Ovary (tissue), 9 donors: Measurements from ENCODE around the gene RPL38. TPM values are rescaled to one million over a fixed set of nuclear protein-coding genes. Genes with fewer than 3 reads are reported as not detected.

Experiments used
- DNase-seq, 5 donors: peaks; one replicate each; pipeline ENCODE4 v3.0.0-alpha.2; 2019 to 2020
- H3K27ac ChIP-seq, 2 donors: fragments of 200-600 bp; one replicate each; pipeline versions ENCODE4 v1.5.1 to v1.8.0; 2019 to 2022
- H3K27me3 ChIP-seq: fragments of 200-600 bp; one replicate; pipeline ENCODE4 v1.8.0; 2022
- H3K36me3 ChIP-seq: fragments of 200-600 bp; sonication (generic); one replicate; pipeline ENCODE4 v1.5.1; 2019
- H3K4me1 ChIP-seq: one replicate; pipeline ENCODE4 v1.8.1; 2013; ENCODE audit warnings: mild to moderate bottlenecking, moderate library complexity; ENCODE audit not compliant: insufficient read depth
- H3K4me3 ChIP-seq: fragments of 200-600 bp; sonication (generic); one replicate; pipeline ENCODE4 v1.5.1; 2017
- H3K9me3 ChIP-seq, 2 donors: fragments of 200-600 bp in 1 of 2; sonication (generic) in 1 of 2; one replicate each; pipeline versions ENCODE4 v1.5.1 to v1.8.1; 2013 to 2019; ENCODE audit warnings: mild to moderate bottlenecking in 1 of 2, moderate library complexity in 1 of 2
- EP300 ChIP-seq: sonication (generic); formaldehyde crosslinking; IDR thresholded peaks from one replicate; pipeline ENCODE4 v1.6.1; 2017; ENCODE audit warnings: antibody characterized with exemption
- POLR2A ChIP-seq: fragments of 450-650 bp; IDR thresholded peaks from one replicate; pipeline ENCODE4 v1.6.1; 2017; ENCODE audit warnings: antibody characterized with exemption, mild to moderate bottlenecking, moderate library complexity
- WGBS, 3 donors: extraction: QIAGEN DNeasy Blood & Tissue Kit in 1 of 3; methylation state at CpG; one replicate each; pipeline versions ENCODE4 v1.1.5 to v1.1.7; 2013 to 2017; 5-methylcytosine and 5-hydroxymethylcytosine counted together
- intact Hi-C, 4 donors: fragments of 100-400 bp; cut with DNase I; formaldehyde crosslinking; loops; one replicate each; pipeline versions ENCODE4 v1.11.0 to v1.15.1; 2022 to 2023
- polyA plus RNA-seq, 2 donors: library from polyadenylated mRNA; stranded (reverse); fragments of 200-250 nt in 1 of 2; fragments of 350-450 nt in 1 of 2; fragmentation: Illumina TruSeq in 1 of 2; extraction: RNeasy Lipid Tissue Mini Kit (QIAGEN cat#74804) in 1 of 2; gene quantifications; one replicate each; pipeline ENCODE4 v1.2.3, GENCODE V29; 2013 to 2014
- total RNA-seq, 7 donors: library from RNA; depleted of rRNA in 2 of 7; stranded (reverse); fragments of >200 nt in 2 of 7; fragmentation: NEBNext Ultra II Directional in 3 of 7; extraction: Animal tissue kit (Norgen Biotek cat#: 25700) in 3 of 7; gene quantifications; one replicate each; pipeline versions ENCODE4 v1.1.0 to v1.2.4, GENCODE V29; 2016 to 2023
- TF ChIP-seq, protein P1 (sequence below), 3 donors: fragments of 450-650 bp in 2 of 3; fragments of 200-600 bp in 1 of 3; IDR thresholded peaks; one replicate each; pipeline versions ENCODE4 v1.5.1 to v1.8.0; 2016 to 2022; ENCODE audit warnings: antibody characterized with exemption in 3 of 3, mild to moderate bottlenecking in 1 of 3
- donor health status: DM: no; HTN: no; CAD: no; lungs with moderate emphysema.
- donor health status: DM: no; HTN: no; CAD: no.
- donor health status: Bipolar disorder and iron deficiency.
- donor health status: DM: yes; HTN: yes; CAD: no.
- donor health status: DM: no; HTN: no; CAD: no.
- donor health status: DM: yes; HTN: yes; CAD: no.

The RPL38 gene
- total and polyA plus RNA-seq, 9 donors = 861 to 2,696 (median 1,849) TPM

- H3K4me3 ChIP-seq = no peak overlapping the region
- DNase-seq = no peak
- TF ChIP-seq POLR2A = no peak
- TF ChIP-seq, protein P1, sequence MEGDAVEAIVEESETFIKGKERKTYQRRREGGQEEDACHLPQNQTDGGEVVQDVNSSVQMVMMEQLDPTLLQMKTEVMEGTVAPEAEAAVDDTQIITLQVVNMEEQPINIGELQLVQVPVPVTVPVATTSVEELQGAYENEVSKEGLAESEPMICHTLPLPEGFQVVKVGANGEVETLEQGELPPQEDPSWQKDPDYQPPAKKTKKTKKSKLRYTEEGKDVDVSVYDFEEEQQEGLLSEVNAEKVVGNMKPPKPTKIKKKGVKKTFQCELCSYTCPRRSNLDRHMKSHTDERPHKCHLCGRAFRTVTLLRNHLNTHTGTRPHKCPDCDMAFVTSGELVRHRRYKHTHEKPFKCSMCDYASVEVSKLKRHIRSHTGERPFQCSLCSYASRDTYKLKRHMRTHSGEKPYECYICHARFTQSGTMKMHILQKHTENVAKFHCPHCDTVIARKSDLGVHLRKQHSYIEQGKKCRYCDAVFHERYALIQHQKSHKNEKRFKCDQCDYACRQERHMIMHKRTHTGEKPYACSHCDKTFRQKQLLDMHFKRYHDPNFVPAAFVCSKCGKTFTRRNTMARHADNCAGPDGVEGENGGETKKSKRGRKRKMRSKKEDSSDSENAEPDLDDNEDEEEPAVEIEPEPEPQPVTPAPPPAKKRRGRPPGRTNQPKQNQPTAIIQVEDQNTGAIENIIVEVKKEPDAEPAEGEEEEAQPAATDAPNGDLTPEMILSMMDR (IDR thresholded peaks at IDR 0.05) = no peak
- no peak for TF ChIP-seq EP300
- no peaks in the 10 kb centered on the region for H3K9me3 ChIP-seq
- H3K4me1 ChIP-seq = peaks cover 11% of the 10 kb centered on the region
- H3K27ac ChIP-seq = no peak overlapping the region
- H3K27me3 ChIP-seq = no peaks in the 10 kb centered on the region
- WGBS, 3 donors = 32 to 46% (median 44%) methylated on average over 14 of the region's 14 CpGs
- intact Hi-C loops = loop anchor here (5.0 to 10.0 kb wide), 6 partner anchors 66 to 533 kb away; partner anchors contain the start of genes BTBD17 (in 2 of the 4) and NHERF1 (in 1 of the 4)
- no peaks in the 10 kb centered on the region for H3K36me3 ChIP-seq
These were observed 7.8 kb downstream of the RPL38 start for GRCh38 chr17:74211141-74211911.

DNA sequence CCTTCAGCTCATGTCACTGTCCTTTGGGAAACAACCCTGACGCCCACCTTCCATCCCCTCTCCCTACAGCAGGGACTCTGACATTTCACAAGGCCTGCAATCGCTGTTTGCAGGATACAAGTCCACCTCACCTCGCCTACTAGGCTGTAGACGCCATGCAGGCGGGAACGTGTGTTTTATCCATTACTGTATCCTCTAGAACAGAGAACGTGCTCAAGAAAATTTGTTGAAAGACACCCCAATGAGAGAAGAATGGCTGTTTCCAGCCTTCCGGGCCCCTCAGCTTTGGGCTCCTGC lies 8.4 kb downstream of the RPL38 start:
- TF ChIP-seq POLR2A = no peak
- TF ChIP-seq EP300 = no peak
- TF ChIP-seq, protein P1 (IDR thresholded peaks at IDR 0.05) = no peak
- Histone ChIP-seq H3K27ac (no peak overlapping the region), H3K4me1 (peaks cover 11% of the 10 kb centered on the region), H3K4me3 (peak overlapping the region; percentile 56), H3K36me3 (no peaks in the 10 kb centered on the region), H3K9me3 (no peaks in the 10 kb centered on the region), H3K27me3 (no peaks in the 10 kb centered on the region)
- 29 to 34% (median 30%) methylated on average over 8 of the region's 8 CpGs for WGBS, 3 donors
- DNase-seq = no peak
- intact Hi-C loops = loop anchor here (5.0 to 10.0 kb wide), 6 partner anchors 65 to 533 kb away; partner anchors contain the start of genes BTBD17 (in 2 of the 4) and NHERF1 (in 1 of the 4)

GRCh38 chr17:74212209-74212912 lies 8.9 kb downstream of the RPL38 start:
- DNase-seq = peak in 1 of 5 donors; percentile 62
- H3K36me3 ChIP-seq = no peaks in the 10 kb centered on the region
- H3K27ac ChIP-seq = peak overlapping the region in 1 of 2 donors; percentile 76
- H3K9me3 ChIP-seq = no peaks in the 10 kb centered on the region
- H3K27me3 ChIP-seq = no peaks in the 10 kb centered on the region
- WGBS, 3 donors = 1 to 3% (median 1%) methylated on average over 48 of the region's 48 CpGs
- intact Hi-C loops = loop anchor here (5.0 to 10.0 kb wide), 6 partner anchors 65 to 532 kb away; partner anchors contain the start of genes BTBD17 (in 2 of the 4) and NHERF1 (in 1 of the 4)
- H3K4me1 ChIP-seq = peaks cover 11% of the 10 kb centered on the region
- peak overlapping the region; percentile 56 for H3K4me3 ChIP-seq
- TF ChIP-seq, protein P1 (IDR thresholded peaks at IDR 0.05) = no peak
- TF ChIP-seq EP300 = no peak
- TF ChIP-seq POLR2A = no peak

- DNase-seq = peak; percentile 89 to 93 (median 91)
- WGBS, 3 donors = 0 to 1% (median 1%) methylated on average over 45 to 62 of the region's 62 CpGs
- intact Hi-C loops = loop anchor here (5.0 to 10.0 kb wide), 6 partner anchors 64 to 532 kb away; partner anchors contain the start of genes BTBD17 (in 2 of the 4) and NHERF1 (in 1 of the 4)
- TF ChIP-seq POLR2A (no peak), EP300 (no peak)
- TF ChIP-seq, protein P1 (IDR thresholded peaks at IDR 0.05) = no peak
- Histone ChIP-seq H3K36me3 (no peaks in the 10 kb centered on the region), H3K4me3 (peak within 1 kb of the TSS; percentile 56), H3K4me1 (peaks cover 11% of the 10 kb centered on the region), H3K9me3 (no peaks in the 10 kb centered on the region), H3K27ac (peak within 1 kb of the TSS in 1 of 2 donors; percentile 76), H3K27me3 (no peaks in the 10 kb centered on the region)
These were observed 9.7 kb downstream of the RPL38 start, which contains the start of gene TTYH2 for GRCh38 chr17:74212913-74213791. Gene TTYH2 (plus strand): TSS chr17:74213571. CDS start chr17:74213588, 17 bp downstream.
